ENCODE measurements around the gene LCN10.
"Not testable (repeated sequence)": the region's sequence is repeated elsewhere in the genome, so short reads cannot be mapped to it uniquely, and the experiment has no call there.

LCN10 gene

GRCh38 chr9:136771907-136772415 is 29.2 kb upstream of the LCN10 start:
- no peak for DNase-seq

GRCh38 chr9:136769710-136770191 is 27.0 kb upstream of the LCN10 start:
- DNase-seq, result peak; percentile 67 to 75

- DNase-seq, result peak; percentile 57 to 66
Measured at GRCh38 chr9:136766410-136767120, 23.8 kb upstream of the LCN10 start.

- DNase-seq, result not testable (repeated sequence)
Measured at GRCh38 chr9:136765745-136766409, 23.1 kb upstream of the LCN10 start.

GRCh38 chr9:136765041-136765440 is 22.3 kb upstream of the LCN10 start:
- DNase-seq, result no peak

- DNase-seq, result no peak
Measured at GRCh38 chr9:136764301-136764891, 21.7 kb upstream of the LCN10 start, which contains the start of gene LCN15. Gene LCN15, minus strand, starts transcription at chr9:136764518. Its CDS starts 30 bp downstream, at chr9:136764488.

GRCh38 chr9:136763649-136764035 is 20.9 kb upstream of the LCN10 start:
- no peak for DNase-seq

- peak; percentile 66 to 73 for DNase-seq
Measured at GRCh38 chr9:136762915-136763648, 20.3 kb upstream of the LCN10 start.

GRCh38 chr9:136762221-136762691 is 19.5 kb upstream of the LCN10 start:
- DNase-seq, result no peak

GRCh38 chr9:136761545-136761981 is 18.8 kb upstream of the LCN10 start:
- DNase-seq, result no peak

- DNase-seq, result peak in 1 of 2 experiments; percentile 54
Measured at GRCh38 chr9:136760834-136761544, 18.2 kb upstream of the LCN10 start.

GRCh38 chr9:136760424-136760823 is 17.7 kb upstream of the LCN10 start:
- DNase-seq, result no peak

GRCh38 chr9:136759436-136760325 is 16.9 kb upstream of the LCN10 start:
- DNase-seq, result no peak

- DNase-seq, result no peak
Measured at GRCh38 chr9:136759001-136759400, 16.3 kb upstream of the LCN10 start.

- DNase-seq, result no peak
Measured at GRCh38 chr9:136757751-136758140, 15.0 kb upstream of the LCN10 start.

- DNase-seq, result no peak
Measured at GRCh38 chr9:136757328-136757727, 14.6 kb upstream of the LCN10 start.

GRCh38 chr9:136756836-136757235 is 14.1 kb upstream of the LCN10 start:
- no peak for DNase-seq

GRCh38 chr9:136756134-136756438 is 13.3 kb upstream of the LCN10 start:
- no peak for DNase-seq

GRCh38 chr9:136755302-136756133 is 12.8 kb upstream of the LCN10 start:
- DNase-seq, result not testable (repeated sequence)

GRCh38 chr9:136754626-136755301 is 12.0 kb upstream of the LCN10 start:
- DNase-seq, result no peak

Measured in activated T-cell treated with anti-CD3 and anti-CD28 coated beads, Interleukin-2, amount 50 U/mL, for 48 hours (primary cell).